K562 (cell line): ENCODE results near the gene PEX6. TPM values are rescaled to one million over a fixed set of nuclear protein-coding genes. Genes with fewer than 3 reads are reported as not detected.

ENCODE experiments used
- polyA plus RNA-seq, 8 experiments: library from polyadenylated mRNA; depleted of rRNA in 4 of 8; stranded (reverse) in 5 of 8; unstranded in 3 of 8; fragments of >200 nt; fragmentation: Nextera tagmentation in 2 of 8; fragmentation: Illumina TruSeq in 1 of 8; extraction: Ambion mirVana in 2 of 8; extraction: Trizol in 1 of 8; gene quantifications; 2 replicates each; pipeline versions ENCODE4 v1.2.1 to v1.2.3, GENCODE V29; 2011 to 2014; ENCODE audit warnings: inconsistent platforms in 1 of 8, missing spikeins in 1 of 8
- total RNA-seq, 7 experiments: library from RNA; depleted of rRNA in 6 of 7; stranded (reverse); fragments of >200 nt in 6 of 7; fragmentation: Illumina TruSeq in 2 of 7; extraction: Trizol in 2 of 7; gene quantifications; 2 replicates each; pipeline versions ENCODE4 v1.2.1 to v1.2.3, GENCODE V29; 2011 to 2021; ENCODE audit warnings: low replicate concordance in 1 of 7

PEX6 gene
- total and polyA plus RNA-seq, 9 of the 15 experiments (the other 6 are each of a cell fraction or from before 2014, with no cell fraction given), result 0.17 to 20.8 (median 6.9) TPM

Other genes with a start within 250 kb of the PEX6 start
Only the 7 nearest of the 16 such genes appear.
- not detected in 2 replicates for gene PTCRA, start 63.1 kb downstream of the PEX6 start, total RNA-seq (2014; rRNA removed)
- gene PTCRA, start 63.1 kb downstream of the PEX6 start, total RNA-seq (2014; rRNA removed; fragmentation: Illumina TruSeq; extraction: Trizol), result not detected in 2 replicates
- gene PTCRA, start 63.1 kb downstream of the PEX6 start, total RNA-seq (2015; rRNA removed; fragmentation: Illumina TruSeq; extraction: Trizol), result not detected in 2 replicates
- gene PTCRA, start 63.1 kb downstream of the PEX6 start, total RNA-seq (2021), result not detected in 2 replicates
- 0.22 TPM in 1 of 2 replicates, not detected in the other for gene PTCRA, start 63.1 kb downstream of the PEX6 start, polyA plus RNA-seq (2011; rRNA removed)
- not detected in 2 replicates for gene PTCRA, start 63.1 kb downstream of the PEX6 start, polyA plus RNA-seq (2014; fragmentation: Illumina TruSeq; extraction: Trizol)
- gene PTCRA, start 63.1 kb downstream of the PEX6 start, polyA plus RNA-seq (2014; fragmentation: Nextera tagmentation; extraction: Ambion mirVana), result not detected
- gene PTCRA, start 63.1 kb downstream of the PEX6 start, polyA plus RNA-seq (2014; rRNA removed), result 0.21 TPM in 1 of 2 replicates, not detected in the other
- gene CNPY3, start 49.7 kb downstream of the PEX6 start, total RNA-seq (2014; rRNA removed), result 20.0 and 26.6 TPM in 2 replicates
- 11.5 and 15.0 TPM in 2 replicates for gene CNPY3, start 49.7 kb downstream of the PEX6 start, total RNA-seq (2014; rRNA removed; fragmentation: Illumina TruSeq; extraction: Trizol)
- gene CNPY3, start 49.7 kb downstream of the PEX6 start, total RNA-seq (2015; rRNA removed; fragmentation: Illumina TruSeq; extraction: Trizol), result 23.5 and 24.6 TPM in 2 replicates
- gene CNPY3, start 49.7 kb downstream of the PEX6 start, total RNA-seq (2021), result 32.4 and 32.8 TPM in 2 replicates
- gene CNPY3, start 49.7 kb downstream of the PEX6 start, polyA plus RNA-seq (2011; rRNA removed), result 21.0 and 21.2 TPM in 2 replicates
- 34.4 and 37.4 TPM in 2 replicates for gene CNPY3, start 49.7 kb downstream of the PEX6 start, polyA plus RNA-seq (2014; fragmentation: Illumina TruSeq; extraction: Trizol)
- 1 to 10 TPM; 2.4 to 3.9 TPM for gene CNPY3, start 49.7 kb downstream of the PEX6 start, polyA plus RNA-seq (2014; fragmentation: Nextera tagmentation; extraction: Ambion mirVana)
- 27.0 and 30.5 TPM in 2 replicates for gene CNPY3, start 49.7 kb downstream of the PEX6 start, polyA plus RNA-seq (2014; rRNA removed)
- gene GNMT, start 18.4 kb downstream of the PEX6 start, total RNA-seq (2014; rRNA removed), result not detected in 2 replicates
- gene GNMT, start 18.4 kb downstream of the PEX6 start, total RNA-seq (2014; rRNA removed; fragmentation: Illumina TruSeq; extraction: Trizol), result not detected in 2 replicates
- gene GNMT, start 18.4 kb downstream of the PEX6 start, total RNA-seq (2015; rRNA removed; fragmentation: Illumina TruSeq; extraction: Trizol), result not detected in 2 replicates
- gene GNMT, start 18.4 kb downstream of the PEX6 start, total RNA-seq (2021), result 0.18 and 0.29 TPM in 2 replicates
- gene GNMT, start 18.4 kb downstream of the PEX6 start, polyA plus RNA-seq (2011; rRNA removed), result 0.11 and 0.19 TPM in 2 replicates
- gene GNMT, start 18.4 kb downstream of the PEX6 start, polyA plus RNA-seq (2014; fragmentation: Illumina TruSeq; extraction: Trizol), result 0.15 TPM in 1 of 2 replicates, not detected in the other
- gene GNMT, start 18.4 kb downstream of the PEX6 start, polyA plus RNA-seq (2014; fragmentation: Nextera tagmentation; extraction: Ambion mirVana), result not detected
- gene GNMT, start 18.4 kb downstream of the PEX6 start, polyA plus RNA-seq (2014; rRNA removed), result not detected in 2 replicates
- gene PPP2R5D, start 5.4 kb upstream of the PEX6 start, total RNA-seq (2014; rRNA removed), result 45.2 and 50.5 TPM in 2 replicates
- gene PPP2R5D, start 5.4 kb upstream of the PEX6 start, total RNA-seq (2014; rRNA removed; fragmentation: Illumina TruSeq; extraction: Trizol), result 35.3 and 36.3 TPM in 2 replicates
- 37.4 and 37.7 TPM in 2 replicates for gene PPP2R5D, start 5.4 kb upstream of the PEX6 start, total RNA-seq (2015; rRNA removed; fragmentation: Illumina TruSeq; extraction: Trizol)
- gene PPP2R5D, start 5.4 kb upstream of the PEX6 start, total RNA-seq (2021), result 45.3 and 45.5 TPM in 2 replicates
- 55.5 and 63.3 TPM in 2 replicates for gene PPP2R5D, start 5.4 kb upstream of the PEX6 start, polyA plus RNA-seq (2011; rRNA removed)
- 68.8 and 96.1 TPM in 2 replicates for gene PPP2R5D, start 5.4 kb upstream of the PEX6 start, polyA plus RNA-seq (2014; fragmentation: Illumina TruSeq; extraction: Trizol)
- 1 to 10 TPM; 1.3 to 1.9 TPM for gene PPP2R5D, start 5.4 kb upstream of the PEX6 start, polyA plus RNA-seq (2014; fragmentation: Nextera tagmentation; extraction: Ambion mirVana)
- 36.6 and 38.4 TPM in 2 replicates for gene PPP2R5D, start 5.4 kb upstream of the PEX6 start, polyA plus RNA-seq (2014; rRNA removed)
- gene MEA1, start 34.8 kb upstream of the PEX6 start, total RNA-seq (2014; rRNA removed), result 120 and 154 TPM in 2 replicates
- 126 and 153 TPM in 2 replicates for gene MEA1, start 34.8 kb upstream of the PEX6 start, total RNA-seq (2014; rRNA removed; fragmentation: Illumina TruSeq; extraction: Trizol)
- gene MEA1, start 34.8 kb upstream of the PEX6 start, total RNA-seq (2015; rRNA removed; fragmentation: Illumina TruSeq; extraction: Trizol), result 201 and 209 TPM in 2 replicates
- gene MEA1, start 34.8 kb upstream of the PEX6 start, total RNA-seq (2021), result 86.8 and 91.5 TPM in 2 replicates
- 119 and 138 TPM in 2 replicates for gene MEA1, start 34.8 kb upstream of the PEX6 start, polyA plus RNA-seq (2011; rRNA removed)
- gene MEA1, start 34.8 kb upstream of the PEX6 start, polyA plus RNA-seq (2014; fragmentation: Illumina TruSeq; extraction: Trizol), result 156 and 199 TPM in 2 replicates
- gene MEA1, start 34.8 kb upstream of the PEX6 start, polyA plus RNA-seq (2014; fragmentation: Nextera tagmentation; extraction: Ambion mirVana), result 100 to 1,000 TPM; 152 to 210 TPM
- 141 and 143 TPM in 2 replicates for gene MEA1, start 34.8 kb upstream of the PEX6 start, polyA plus RNA-seq (2014; rRNA removed)
- gene KLHDC3, start 35.1 kb upstream of the PEX6 start, total RNA-seq (2014; rRNA removed), result 126 and 175 TPM in 2 replicates
- gene KLHDC3, start 35.1 kb upstream of the PEX6 start, total RNA-seq (2014; rRNA removed; fragmentation: Illumina TruSeq; extraction: Trizol), result 90.4 and 107 TPM in 2 replicates
- 100 and 104 TPM in 2 replicates for gene KLHDC3, start 35.1 kb upstream of the PEX6 start, total RNA-seq (2015; rRNA removed; fragmentation: Illumina TruSeq; extraction: Trizol)
- 167 and 171 TPM in 2 replicates for gene KLHDC3, start 35.1 kb upstream of the PEX6 start, total RNA-seq (2021)
- gene KLHDC3, start 35.1 kb upstream of the PEX6 start, polyA plus RNA-seq (2011; rRNA removed), result 118 and 135 TPM in 2 replicates
- gene KLHDC3, start 35.1 kb upstream of the PEX6 start, polyA plus RNA-seq (2014; fragmentation: Illumina TruSeq; extraction: Trizol), result 159 and 168 TPM in 2 replicates
- 10 to 100 TPM in 1 of 2 experiments, 1 to 10 TPM in 1; 4.5 to 14.7 TPM for gene KLHDC3, start 35.1 kb upstream of the PEX6 start, polyA plus RNA-seq (2014; fragmentation: Nextera tagmentation; extraction: Ambion mirVana)
- 104 and 136 TPM in 2 replicates for gene KLHDC3, start 35.1 kb upstream of the PEX6 start, polyA plus RNA-seq (2014; rRNA removed)
- 133 and 150 TPM in 2 replicates for gene RRP36, start 42.4 kb upstream of the PEX6 start, total RNA-seq (2014; rRNA removed)
- gene RRP36, start 42.4 kb upstream of the PEX6 start, total RNA-seq (2014; rRNA removed; fragmentation: Illumina TruSeq; extraction: Trizol), result 138 and 143 TPM in 2 replicates
- gene RRP36, start 42.4 kb upstream of the PEX6 start, total RNA-seq (2015; rRNA removed; fragmentation: Illumina TruSeq; extraction: Trizol), result 143 and 144 TPM in 2 replicates
- 101 TPM in 2 replicates for gene RRP36, start 42.4 kb upstream of the PEX6 start, total RNA-seq (2021)
- 68.4 and 83.5 TPM in 2 replicates for gene RRP36, start 42.4 kb upstream of the PEX6 start, polyA plus RNA-seq (2011; rRNA removed)
- gene RRP36, start 42.4 kb upstream of the PEX6 start, polyA plus RNA-seq (2014; fragmentation: Illumina TruSeq; extraction: Trizol), result 93.6 and 114 TPM in 2 replicates
- gene RRP36, start 42.4 kb upstream of the PEX6 start, polyA plus RNA-seq (2014; fragmentation: Nextera tagmentation; extraction: Ambion mirVana), result 10 to 100 TPM; 27.6 to 31.7 TPM
- gene RRP36, start 42.4 kb upstream of the PEX6 start, polyA plus RNA-seq (2014; rRNA removed), result 129 and 132 TPM in 2 replicates